NCI-H446 (cell line): ENCODE measurements around the gene ZNF768.

Source experiments
- DNase-seq, 2 experiments: peaks; one replicate each; lab custom pipeline; 2025; lab: John Stamatoyannopoulos, UW

ZNF768 gene

DNA sequence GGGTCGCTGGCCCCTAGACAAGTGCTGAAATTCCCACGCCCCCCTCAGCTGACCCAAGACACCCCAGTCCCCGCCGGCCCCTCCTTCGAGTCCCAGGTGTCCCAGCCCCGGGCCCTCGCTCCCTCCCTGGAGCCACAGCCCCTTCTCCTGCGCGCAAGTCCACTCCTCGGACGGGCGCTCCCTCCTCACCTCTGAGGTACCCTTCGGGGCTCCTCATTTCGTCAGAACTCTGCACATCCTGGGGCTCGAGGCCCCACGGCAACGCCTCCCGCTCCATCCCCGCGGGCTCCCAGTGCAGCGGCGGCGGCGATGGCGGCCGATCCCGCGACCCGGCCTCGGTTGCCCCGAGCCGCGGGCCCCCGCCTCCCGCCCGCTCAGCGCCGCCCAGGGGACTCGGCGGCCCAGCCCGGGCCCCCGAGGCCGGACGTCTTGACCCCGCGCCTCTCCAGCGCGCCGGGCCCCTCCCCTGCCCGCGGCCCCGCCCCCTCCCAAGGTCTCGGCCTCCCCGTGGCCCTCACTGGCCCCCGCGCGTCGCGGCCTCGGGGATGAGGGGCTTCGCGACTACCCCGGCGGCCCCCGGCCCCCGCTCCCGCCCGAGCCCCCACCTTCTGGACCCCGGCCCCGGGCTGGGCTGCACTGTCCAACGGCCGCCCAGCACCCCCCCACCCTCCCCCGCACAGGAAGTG lies at the start of gene ZNF768:
ZNF768 (minus strand) TSS at position 430 of the 686 bp plus-strand sequence; CDS start at position 277, 153 bp downstream.
- DNase-seq, result peak in 1 of 2 experiments; percentile 67

DNA sequence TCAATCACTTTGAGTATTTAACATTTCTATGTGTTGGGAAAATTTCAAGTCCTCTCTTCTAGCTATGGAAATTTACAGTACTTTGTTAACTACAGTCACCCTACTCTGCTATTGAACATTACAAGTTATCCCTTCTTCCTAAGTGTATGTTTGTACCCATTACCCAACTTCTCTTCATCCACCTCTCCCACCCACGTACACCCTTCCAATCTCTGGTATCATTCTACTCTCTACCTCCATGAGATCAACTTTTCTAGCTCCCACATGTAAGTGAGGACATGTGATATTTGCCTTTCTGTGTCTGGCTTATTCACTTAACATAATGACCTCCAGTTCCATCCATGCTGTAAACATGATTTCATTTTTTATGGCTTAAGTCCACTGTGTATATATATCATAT lies 48.3 kb upstream of the ZNF768 start:
- DNase-seq, result no peak

GRCh38 chr16:30571445-30572322 lies 45.3 kb upstream of the ZNF768 start, which contains the start of gene ZNF688:
ZNF688 (minus strand) TSS chr16:30571714; CDS start chr16:30571629, 85 bp downstream.
- DNase-seq, result peak; percentile 87 to 95

- no peak for DNase-seq
These were observed 44.5 kb upstream of the ZNF768 start for GRCh38 chr16:30570636-30571444.

GRCh38 chr16:30569746-30570635 lies 43.6 kb upstream of the ZNF768 start:
- no peak for DNase-seq

DNA sequence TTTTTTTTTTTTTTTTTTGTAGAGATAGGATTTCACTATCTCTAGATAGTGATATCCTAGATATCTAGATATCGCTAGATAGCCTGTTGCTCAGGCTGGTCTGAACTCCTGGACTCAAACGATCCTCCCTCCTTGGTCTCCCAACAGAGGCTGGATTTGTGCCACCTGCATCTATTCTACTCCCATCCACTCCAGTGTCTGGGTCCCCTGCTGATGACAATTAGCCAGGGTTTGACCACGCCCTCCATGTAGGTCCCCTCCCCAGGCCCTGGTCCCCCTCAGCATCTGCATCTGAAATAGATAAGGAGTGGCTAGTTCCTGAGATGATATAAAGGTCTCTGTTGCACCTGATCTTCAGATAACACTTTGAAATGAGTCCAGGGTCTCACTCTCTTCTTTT lies 42.9 kb upstream of the ZNF768 start:
- DNase-seq, result no peak

GRCh38 chr16:30567991-30568638 lies 41.7 kb upstream of the ZNF768 start:
- DNase-seq, result no peak

- DNase-seq, result no peak
These were observed 41.0 kb upstream of the ZNF768 start for GRCh38 chr16:30567160-30567990.

GRCh38 chr16:30566531-30566930 lies 40.2 kb upstream of the ZNF768 start:
- no peak for DNase-seq

DNA sequence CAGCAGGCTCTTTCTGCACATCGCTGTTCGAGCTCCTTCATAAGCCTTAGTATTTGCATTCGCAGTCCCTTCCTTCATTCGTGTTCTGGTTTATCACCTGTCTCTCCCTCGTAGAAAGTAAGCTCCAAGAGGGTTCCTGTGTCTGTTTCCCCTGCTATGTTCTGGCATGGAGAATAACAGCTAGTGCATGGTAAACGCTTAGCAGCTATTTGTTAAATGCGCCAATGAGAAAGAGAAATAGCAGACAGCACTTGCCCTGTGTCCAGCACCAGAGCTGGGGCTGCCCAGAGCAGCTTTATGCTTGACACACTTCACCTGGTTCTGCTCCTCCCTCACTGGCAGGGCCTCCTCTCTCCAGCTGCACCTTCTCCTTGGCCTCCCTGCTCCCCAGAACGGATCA lies 39.6 kb upstream of the ZNF768 start:
- DNase-seq, result no peak

- DNase-seq, result no peak
These were observed 39.2 kb upstream of the ZNF768 start for GRCh38 chr16:30565526-30565925.

DNA sequence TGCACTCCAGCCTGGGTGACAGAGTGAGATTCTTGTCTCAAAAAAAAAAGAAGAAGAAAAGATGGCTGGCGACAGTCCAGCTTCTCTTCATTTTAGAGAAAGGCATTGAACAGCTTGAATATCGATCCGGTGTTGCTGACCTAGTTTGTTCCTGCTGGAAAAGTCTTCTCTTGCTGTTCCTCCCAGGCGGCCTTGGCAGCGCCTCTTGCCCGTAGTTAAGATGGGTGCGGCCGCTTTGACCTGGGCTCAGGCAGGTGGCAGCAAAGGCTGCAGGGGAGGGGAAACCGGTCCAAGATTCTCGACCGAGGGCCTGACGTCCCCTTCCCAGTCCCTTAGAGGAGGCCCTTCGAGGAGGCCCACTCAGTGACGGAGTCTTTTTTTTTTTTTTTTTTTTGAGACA lies 35.7 kb upstream of the ZNF768 start:
- no peak for DNase-seq

DNA sequence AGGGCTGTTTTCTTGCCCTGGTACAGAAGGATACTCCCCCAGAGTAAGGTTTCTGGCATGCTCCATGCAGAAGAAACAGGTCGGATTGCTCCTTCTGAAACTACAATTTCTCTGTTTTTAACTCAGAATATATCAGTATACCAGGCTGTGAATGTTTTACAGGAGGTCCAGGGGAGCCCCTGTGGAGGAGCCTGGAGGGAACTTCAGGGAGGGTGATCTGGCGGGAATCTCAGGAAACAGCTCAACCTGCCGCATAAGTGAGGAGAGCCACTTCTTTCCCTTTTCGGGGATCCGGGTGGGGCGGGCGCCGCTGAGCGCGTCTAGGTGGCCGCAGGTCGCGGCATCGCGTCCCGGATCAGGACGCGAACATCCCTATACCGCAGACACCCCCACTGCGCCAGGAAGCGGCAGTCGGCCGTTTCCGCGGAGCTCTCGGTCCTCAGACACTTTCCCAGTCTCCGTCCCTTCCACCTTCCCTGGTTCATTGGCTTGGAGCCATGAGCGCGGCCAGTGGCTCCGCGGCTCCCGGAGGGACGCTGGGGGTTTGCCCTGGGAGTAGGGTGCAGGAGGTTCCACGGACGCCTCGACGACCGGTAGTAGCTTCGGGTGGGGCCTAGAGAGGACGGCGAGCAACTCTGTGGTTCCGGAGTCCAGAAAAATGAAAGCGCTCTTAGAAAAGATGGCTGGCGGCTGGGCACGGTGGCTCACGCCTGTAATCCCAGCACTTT lies 34.9 kb upstream of the ZNF768 start:
- no peak for DNase-seq

GRCh38 chr16:30559690-30560089 lies 33.3 kb upstream of the ZNF768 start:
- DNase-seq, result no peak

GRCh38 chr16:30558789-30559377 lies 32.5 kb upstream of the ZNF768 start:
- no peak for DNase-seq

DNA sequence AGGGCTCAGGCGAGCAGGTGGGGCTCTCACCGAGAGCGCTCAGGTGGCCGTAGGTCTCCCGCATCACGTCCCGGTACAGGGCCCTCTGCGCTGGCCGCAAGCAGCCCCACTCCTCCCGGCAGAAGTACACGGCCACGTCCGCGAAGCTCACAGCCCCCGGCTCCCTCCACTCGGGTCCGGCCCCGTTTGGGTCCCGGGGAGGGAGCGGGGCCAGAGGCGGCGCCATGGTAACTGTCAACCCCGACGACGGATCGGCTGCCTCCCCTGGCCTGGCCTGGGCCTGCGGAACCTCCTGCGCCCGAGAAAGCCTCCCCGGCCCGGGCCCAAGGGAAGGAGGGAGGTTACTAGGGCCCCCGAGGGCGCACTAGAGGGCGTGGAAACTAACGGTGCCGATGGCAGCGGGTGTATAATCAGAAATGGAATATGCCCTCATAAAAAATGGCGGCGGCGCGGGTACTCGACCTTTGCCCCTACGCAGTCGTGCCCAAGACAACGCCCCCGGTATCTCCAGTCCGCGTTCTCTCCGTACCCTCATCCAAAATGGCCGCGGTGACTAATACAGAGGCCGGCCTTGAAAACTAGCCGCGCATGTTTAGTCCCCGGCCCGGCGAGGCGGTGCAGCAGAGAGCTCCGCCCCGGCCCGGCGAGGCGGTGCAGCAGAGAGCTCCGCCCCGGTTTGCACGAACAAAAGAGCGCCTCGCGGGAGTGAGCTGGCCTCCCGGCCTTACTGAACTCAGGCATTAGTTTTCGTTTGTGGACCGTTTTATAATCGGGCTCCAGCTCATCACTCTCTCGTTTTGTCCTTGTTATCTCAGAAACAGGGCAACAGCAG lies 31.8 kb upstream of the ZNF768 start, which contains the start of gene ZNF764:
ZNF764 (minus strand) TSS at position 418 of the 832 bp plus-strand sequence; CDS start at position 226, 192 bp downstream.
- DNase-seq, result peak; percentile 87 to 97

- no peak for DNase-seq
These were observed 31.3 kb upstream of the ZNF768 start for GRCh38 chr16:30557707-30557956.

GRCh38 chr16:30556125-30556473 lies 29.7 kb upstream of the ZNF768 start:
- DNase-seq, result no peak
